Fibroblast of villous mesenchyme (primary cell): Measurements from ENCODE around the gene MUSTN1. TPM values are rescaled to one million over a fixed set of nuclear protein-coding genes. Genes with fewer than 3 reads are reported as not detected.

Source experiments
- DNase-seq: peaks from one replicate; pipeline ENCODE4 v3.0.0-alpha.2; 2010; ENCODE audit warnings: low read depth
- H3K4me3 ChIP-seq: 2 replicates; pipeline ENCODE4 v1.5.1; 2011; ENCODE audit warnings: low read depth, mild to moderate bottlenecking, low read length
- total RNA-seq: library from RNA; depleted of rRNA; stranded (reverse); fragments of >200 nt; gene quantifications from 2 replicates; pipeline ENCODE4 v1.2.3, GENCODE V29; 2012
- TF ChIP-seq, protein P1 (sequence below): IDR thresholded peaks from 2 replicates; pipeline ENCODE4 v1.5.1; 2012; ENCODE audit warnings: low read depth, mild to moderate bottlenecking, low read length; ENCODE audit not compliant: insufficient read depth

Gene MUSTN1
- total RNA-seq, 1 donor, result not detected

GRCh38 chr3:52877085-52877484 is 42.3 kb upstream of the MUSTN1 start:
- TF ChIP-seq, protein P1, sequence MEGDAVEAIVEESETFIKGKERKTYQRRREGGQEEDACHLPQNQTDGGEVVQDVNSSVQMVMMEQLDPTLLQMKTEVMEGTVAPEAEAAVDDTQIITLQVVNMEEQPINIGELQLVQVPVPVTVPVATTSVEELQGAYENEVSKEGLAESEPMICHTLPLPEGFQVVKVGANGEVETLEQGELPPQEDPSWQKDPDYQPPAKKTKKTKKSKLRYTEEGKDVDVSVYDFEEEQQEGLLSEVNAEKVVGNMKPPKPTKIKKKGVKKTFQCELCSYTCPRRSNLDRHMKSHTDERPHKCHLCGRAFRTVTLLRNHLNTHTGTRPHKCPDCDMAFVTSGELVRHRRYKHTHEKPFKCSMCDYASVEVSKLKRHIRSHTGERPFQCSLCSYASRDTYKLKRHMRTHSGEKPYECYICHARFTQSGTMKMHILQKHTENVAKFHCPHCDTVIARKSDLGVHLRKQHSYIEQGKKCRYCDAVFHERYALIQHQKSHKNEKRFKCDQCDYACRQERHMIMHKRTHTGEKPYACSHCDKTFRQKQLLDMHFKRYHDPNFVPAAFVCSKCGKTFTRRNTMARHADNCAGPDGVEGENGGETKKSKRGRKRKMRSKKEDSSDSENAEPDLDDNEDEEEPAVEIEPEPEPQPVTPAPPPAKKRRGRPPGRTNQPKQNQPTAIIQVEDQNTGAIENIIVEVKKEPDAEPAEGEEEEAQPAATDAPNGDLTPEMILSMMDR, result no peak
- no peak for DNase-seq

GRCh38 chr3:52874864-52875587 is 40.2 kb upstream of the MUSTN1 start:
- H3K4me3 ChIP-seq, result no peak overlapping the region
- TF ChIP-seq, protein P1, result no peak
- no peak for DNase-seq

More at GRCh38 chr3:52877085-52877484, 42.3 kb upstream of the MUSTN1 start:
- H3K4me3 ChIP-seq, result no peak overlapping the region

DNA sequence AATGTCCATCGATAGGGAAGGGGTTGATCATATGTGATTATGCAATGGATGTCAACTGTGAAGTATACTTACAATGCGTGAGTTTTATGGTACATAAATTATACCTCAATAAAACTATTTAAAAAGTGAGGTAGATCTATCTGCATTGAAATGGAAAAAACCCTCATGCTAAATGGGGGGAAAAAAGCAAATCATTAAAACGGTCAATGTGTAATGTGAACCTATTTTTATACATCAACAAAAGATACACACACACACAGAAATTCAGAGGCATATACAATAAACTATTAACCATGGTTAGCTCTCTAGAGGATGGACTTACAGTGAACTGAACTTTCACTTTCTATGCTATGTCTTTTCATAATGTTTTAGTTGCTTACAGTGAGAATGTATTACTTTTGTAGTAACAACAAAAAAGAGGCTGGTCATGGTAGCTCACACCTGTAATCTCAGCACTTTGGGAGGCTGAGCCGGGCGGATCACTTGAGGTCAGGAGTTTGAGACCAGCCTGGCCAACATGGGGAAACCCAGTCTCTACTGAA is 39.4 kb upstream of the MUSTN1 start:
- TF ChIP-seq, protein P1, result no peak

DNA sequence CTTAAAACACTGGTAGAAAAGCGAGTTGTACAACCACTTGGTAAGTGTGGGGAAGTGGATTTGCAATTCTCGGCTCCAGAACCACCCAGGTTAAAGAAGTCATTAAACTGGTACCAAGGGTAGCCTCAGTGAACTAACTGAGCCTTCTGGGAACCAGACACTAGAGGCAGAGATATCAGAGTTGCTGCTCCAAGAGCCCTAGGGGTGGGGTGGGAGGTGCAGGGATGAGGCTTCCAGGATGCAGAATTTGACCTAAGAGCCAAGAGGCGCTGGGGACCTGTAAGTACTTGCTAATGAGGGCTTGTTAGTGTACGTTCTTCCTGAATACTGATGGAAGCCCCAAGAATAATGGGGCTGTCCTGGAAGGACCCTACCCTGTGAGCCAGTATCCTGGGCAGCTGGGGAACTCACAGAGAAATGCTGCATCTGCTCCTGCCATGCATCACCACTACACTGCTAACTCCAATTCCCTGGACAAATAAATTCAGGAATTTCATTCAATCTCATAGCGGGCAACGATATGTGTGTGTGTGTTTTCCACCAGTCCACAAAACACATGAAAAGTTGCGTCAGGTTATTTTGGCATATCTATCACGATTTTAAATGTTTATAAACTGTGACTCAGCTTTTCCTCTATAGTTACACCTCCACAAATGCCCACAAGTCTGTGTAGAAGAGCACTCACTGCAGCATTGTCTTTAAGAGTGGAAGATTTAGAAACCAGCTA is 38.8 kb upstream of the MUSTN1 start:
- H3K4me3 ChIP-seq, result no peak overlapping the region
- TF ChIP-seq, protein P1, result no peak
- peak; percentile 84 for DNase-seq

More for the DNA sequence above, 39.4 kb upstream of the MUSTN1 start:
- H3K4me3 ChIP-seq, result no peak overlapping the region
- peak; percentile 8 for DNase-seq

DNA sequence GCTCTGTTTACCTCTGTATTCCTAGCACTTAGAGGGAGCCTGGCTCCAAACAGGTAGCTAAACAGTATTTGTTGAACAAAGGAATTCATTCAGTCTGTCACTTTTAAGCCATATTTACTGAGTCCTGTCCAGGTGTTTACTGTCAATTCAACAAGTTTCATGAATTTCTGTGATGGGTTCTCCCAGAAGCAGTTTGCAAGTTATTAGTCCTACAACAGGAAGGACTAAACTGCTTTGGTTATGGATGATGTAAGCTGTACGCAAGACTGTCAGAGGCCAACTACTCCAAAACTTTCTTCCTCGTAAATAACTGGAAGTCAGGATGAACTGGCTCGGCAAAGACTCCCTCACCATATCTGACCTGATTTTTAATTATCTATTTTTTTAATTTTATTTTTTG is 37.4 kb upstream of the MUSTN1 start:
- no peak overlapping the region for H3K4me3 ChIP-seq

DNA sequence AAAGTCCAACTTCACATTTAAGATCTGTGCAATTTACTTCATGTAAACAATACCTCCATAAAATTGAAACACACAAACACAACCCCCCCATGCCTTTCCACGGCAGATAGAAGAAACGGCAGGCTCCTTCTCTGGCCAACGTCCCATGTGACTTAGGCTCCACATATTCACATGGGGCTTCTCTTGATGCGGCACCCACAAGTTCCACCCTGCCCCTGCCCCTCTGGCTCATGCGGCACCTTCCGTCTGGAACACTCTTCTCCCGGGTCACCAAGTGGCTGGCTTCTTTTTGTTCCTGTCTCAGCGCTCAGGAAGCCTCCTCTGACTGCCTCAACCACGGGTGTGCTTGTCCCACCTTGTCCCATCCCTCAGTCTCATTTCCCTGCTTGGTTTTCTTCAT is 36.9 kb upstream of the MUSTN1 start:
- no peak overlapping the region for H3K4me3 ChIP-seq
- TF ChIP-seq, protein P1, result no peak
- DNase-seq, result no peak

More for the DNA sequence above, 37.4 kb upstream of the MUSTN1 start:
- DNase-seq, result peak; percentile 69
- TF ChIP-seq, protein P1, result no peak
